PFSK-1 (cell line): ENCODE results near the gene ORMDL3.

Experiments used
- FOXP2 ChIP-seq: optimal IDR thresholded peaks from 2 replicates; pipeline ENCODE3; 2011; ENCODE audit warnings: borderline replicate concordance, control low read depth, inconsistent platforms; ENCODE audit not compliant: insufficient read depth; ENCODE audit errors: extremely low read length, extremely low read depth
- POLR2AphosphoS5 ChIP-seq: IDR thresholded peaks from 2 replicates; pipeline ENCODE4 v1.6.1; 2012; ENCODE audit warnings: low read depth, mild to moderate bottlenecking, control low read depth, low read length, moderate library complexity
- REST ChIP-seq, 2 experiments: IDR thresholded peaks; 2 replicates each; pipeline versions ENCODE4 v1.6.1 to v1.8.0; 2011 to 2012; ENCODE audit warnings: low read depth in 2 of 2, low read length in 2 of 2, control low read depth in 1 of 2, inconsistent platforms in 1 of 2, mild to moderate bottlenecking in 1 of 2, moderate library complexity in 1 of 2; ENCODE audit not compliant: insufficient read depth in 1 of 2
- SIN3A ChIP-seq: IDR thresholded peaks from 2 replicates; pipeline ENCODE4 v1.6.1; 2012; ENCODE audit warnings: mild to moderate bottlenecking, low read length, moderate library complexity, borderline replicate concordance; ENCODE audit not compliant: insufficient read depth
- TAF1 ChIP-seq: IDR thresholded peaks from 2 replicates; pipeline ENCODE4 v1.6.1; 2012; ENCODE audit warnings: low read length, control low read depth, borderline replicate concordance; ENCODE audit not compliant: insufficient read depth

ORMDL3 gene

GRCh38 chr17:39903158-39903884 is 24.1 kb downstream of the ORMDL3 start:
- TF ChIP-seq FOXP2: no peak
- TF ChIP-seq SIN3A: no peak
- TF ChIP-seq POLR2AphosphoS5: no peak
- TF ChIP-seq TAF1: no peak
- no peak for TF ChIP-seq REST (IDR thresholded peaks at IDR 0.05; ENCODE audit: insufficient read depth in 1 of 2, low read depth in 2 of 2, low read length in 2 of 2)

GRCh38 chr17:39899215-39899614 is 28.2 kb downstream of the ORMDL3 start:
- TF ChIP-seq FOXP2: no peak
- no peak for TF ChIP-seq TAF1
- no peak for TF ChIP-seq POLR2AphosphoS5
- TF ChIP-seq SIN3A: no peak
- no peak for TF ChIP-seq REST (IDR thresholded peaks at IDR 0.05; ENCODE audit: insufficient read depth in 1 of 2, low read depth in 2 of 2, low read length in 2 of 2)

- no peak for TF ChIP-seq SIN3A
- TF ChIP-seq FOXP2: no peak
- no peak for TF ChIP-seq POLR2AphosphoS5
- TF ChIP-seq TAF1: no peak
- TF ChIP-seq REST (IDR thresholded peaks at IDR 0.05; ENCODE audit: insufficient read depth in 1 of 2, low read depth in 2 of 2, low read length in 2 of 2): no peak
Measured at GRCh38 chr17:39898088-39898487, 29.3 kb downstream of the ORMDL3 start.

GRCh38 chr17:39894681-39895376 is 32.6 kb downstream of the ORMDL3 start:
- no peak for TF ChIP-seq POLR2AphosphoS5
- no peak for TF ChIP-seq FOXP2
- no peak for TF ChIP-seq REST (IDR thresholded peaks at IDR 0.05; ENCODE audit: insufficient read depth in 1 of 2, low read depth in 2 of 2, low read length in 2 of 2)
- TF ChIP-seq TAF1: no peak
- TF ChIP-seq SIN3A: no peak
